Caco-2 (cell line): ENCODE measurements around the gene BRF1. TPM values are rescaled to one million over a fixed set of nuclear protein-coding genes. Genes with fewer than 3 reads are reported as not detected.

ENCODE experiments used
- BruUV-seq: library from RNA; stranded (reverse); fragments of 400-500 nt; replicated peaks from 2 replicates; lab custom pipeline; 2021; lab: Mats Ljungman, UMichigan
- CTCF ChIA-PET: fragments of 300-600 bp; sonication (Branson Sonifier 250); formaldehyde crosslinking; loops from one replicate; lab custom pipeline; 2022; ENCODE audit warnings: antibody characterized with exemption; lab: Charles Lee
- POLR2A ChIA-PET: fragments of 300-600 bp; sonication (Branson Sonifier 250); formaldehyde crosslinking; loops from one replicate; lab custom pipeline; 2022; ENCODE audit warnings: antibody characterized with exemption; lab: Charles Lee
- DNase-seq, 2 experiments: peaks; one replicate each; pipeline versions ENCODE4 v3.0.0 to v3.0.0-alpha.2; 2020 to 2022
- H3K27me3 ChIP-seq: replicated peaks from 2 replicates; pipeline ENCODE4 v1.6.0; 2011; ENCODE audit warnings: low read length; ENCODE audit not compliant: control insufficient read depth, insufficient read depth
- H3K36me3 ChIP-seq: 2 replicates; pipeline ENCODE4 v1.5.1; 2011; ENCODE audit warnings: low read length; ENCODE audit not compliant: control insufficient read depth, insufficient read depth
- H3K4me1 ChIP-seq: fragments of 250-450 bp; sonication (Bioruptor Pico); 2 replicates; pipeline ENCODE4 v1.5.1; 2020; ENCODE audit warnings: mild to moderate bottlenecking
- H3K4me3 ChIP-seq: 2 replicates; pipeline ENCODE4 v1.5.1; 2011; ENCODE audit warnings: low read depth, mild to moderate bottlenecking, control low read depth, low read length
- H3K9me3 ChIP-seq: fragments of 250-450 bp; sonication (Bioruptor Pico); 2 replicates; pipeline ENCODE4 v1.5.1; 2020; ENCODE audit warnings: mild to moderate bottlenecking, moderate library complexity
- H3K27ac Mint-ChIP-seq: one replicate; pipeline ENCODE4 v1.8.0; 2022; ENCODE audit warnings: mixed read lengths; ENCODE audit not compliant: unreplicated experiment
- H3K27me3 Mint-ChIP-seq: one replicate; pipeline ENCODE4 v1.8.0; 2022; ENCODE audit warnings: mixed read lengths; ENCODE audit not compliant: insufficient read depth, unreplicated experiment
- H3K36me3 Mint-ChIP-seq: one replicate; pipeline ENCODE4 v1.8.0; 2022; ENCODE audit warnings: mild to moderate bottlenecking, mixed read lengths; ENCODE audit not compliant: insufficient read depth, unreplicated experiment
- H3K4me1 Mint-ChIP-seq: one replicate; pipeline ENCODE4 v1.8.0; 2022; ENCODE audit warnings: low read depth, mixed read lengths; ENCODE audit not compliant: unreplicated experiment
- H3K4me3 Mint-ChIP-seq: one replicate; pipeline ENCODE4 v1.8.0; 2022; ENCODE audit warnings: mild to moderate bottlenecking, moderate library complexity, mixed read lengths; ENCODE audit not compliant: unreplicated experiment
- H3K9me3 Mint-ChIP-seq: one replicate; pipeline ENCODE4 v1.8.0; 2022; ENCODE audit warnings: mixed read lengths; ENCODE audit not compliant: unreplicated experiment
- CTCF ChIP-seq, 2 experiments: fragments of 200-600 bp in 1 of 2; IDR thresholded peaks; 1 replicate in 1 of 2; 2 replicates in 1 of 2; pipeline versions ENCODE4 v1.5.1 to v1.8.0; 2011 to 2022; ENCODE audit warnings: antibody characterized with exemption in 1 of 2, control low read depth in 1 of 2, inconsistent platforms in 1 of 2, low read depth in 1 of 2, low read length in 1 of 2, mild to moderate bottlenecking in 1 of 2, moderate library complexity in 1 of 2; ENCODE audit not compliant: insufficient read depth in 1 of 2, severe bottlenecking in 1 of 2, unreplicated experiment in 1 of 2
- intact Hi-C: fragments of 100-400 bp; cut with micrococcal nuclease; formaldehyde crosslinking; loops from one replicate; pipeline ENCODE4 v1.10.0; 2022; ENCODE audit not compliant: unreplicated experiment
- total RNA-seq: library from RNA; stranded (reverse); gene quantifications from 2 replicates; pipeline ENCODE4 v1.2.3, GENCODE V29; 2022

Gene BRF1
- total RNA-seq, 1 experiment from 2014 or later, result 43.6 TPM

GRCh38 chr14:105219043-105219612, 81.7 kb downstream of the BRF1 start:
- no peaks in the 10 kb centered on the region for H3K4me1 Mint-ChIP-seq
- BruUV-seq, result no TSS peak
- H3K9me3 Mint-ChIP-seq, result no peaks in the 10 kb centered on the region
- peaks cover 2% of the 10 kb centered on the region for H3K36me3 ChIP-seq
- peaks cover 30% of the 10 kb centered on the region for H3K36me3 Mint-ChIP-seq
- CTCF ChIA-PET, result no interaction called here
- no peak for DNase-seq
- H3K4me3 Mint-ChIP-seq, result no peak overlapping the region
- H3K4me3 ChIP-seq, result no peak overlapping the region
- POLR2A ChIA-PET, result no interaction called here
- no peaks in the 10 kb centered on the region for H3K27me3 ChIP-seq
- no peaks in the 10 kb centered on the region for H3K4me1 ChIP-seq
- no peaks in the 10 kb centered on the region for H3K27me3 Mint-ChIP-seq
- intact Hi-C loops, result no loop called here
- TF ChIP-seq CTCF (IDR thresholded peaks at IDR 0.05; ENCODE audit: insufficient read depth in 1 of 2, low read depth in 1 of 2, low read length in 1 of 2, severe bottlenecking in 1 of 2, unreplicated experiment in 1 of 2), result no peak
- no peak overlapping the region for H3K27ac Mint-ChIP-seq
- no peaks in the 10 kb centered on the region for H3K9me3 ChIP-seq

- Mint-ChIP-seq H3K27ac (no peak overlapping the region), H3K27me3 (no peaks in the 10 kb centered on the region), H3K36me3 (peaks cover 30% of the 10 kb centered on the region), H3K4me3 (no peak overlapping the region), H3K9me3 (no peaks in the 10 kb centered on the region), H3K4me1 (no peaks in the 10 kb centered on the region)
- Histone ChIP-seq H3K4me3 (no peak overlapping the region), H3K27me3 (no peaks in the 10 kb centered on the region), H3K4me1 (no peaks in the 10 kb centered on the region), H3K9me3 (no peaks in the 10 kb centered on the region), H3K36me3 (peaks cover 2% of the 10 kb centered on the region)
- ChIA-PET POLR2A (no interaction called here), CTCF (no interaction called here)
- no TSS peak for BruUV-seq
- intact Hi-C loops, result no loop called here
- DNase-seq, result no peak
- TF ChIP-seq CTCF (IDR thresholded peaks at IDR 0.05; ENCODE audit: insufficient read depth in 1 of 2, low read depth in 1 of 2, low read length in 1 of 2, severe bottlenecking in 1 of 2, unreplicated experiment in 1 of 2), result no peak
Measured at GRCh38 chr14:105218611-105219010, 82.2 kb downstream of the BRF1 start.

GRCh38 chr14:105217774-105218173, 83.0 kb downstream of the BRF1 start:
- Histone ChIP-seq H3K4me1 (no peaks in the 10 kb centered on the region), H3K4me3 (no peak overlapping the region), H3K9me3 (no peaks in the 10 kb centered on the region), H3K36me3 (peaks cover 2% of the 10 kb centered on the region), H3K27me3 (no peaks in the 10 kb centered on the region)
- intact Hi-C loops, result no loop called here
- H3K27ac Mint-ChIP-seq, result no peak overlapping the region
- H3K27me3 Mint-ChIP-seq, result no peaks in the 10 kb centered on the region
- H3K36me3 Mint-ChIP-seq, result peaks cover 30% of the 10 kb centered on the region
- TF ChIP-seq CTCF (IDR thresholded peaks at IDR 0.05; ENCODE audit: insufficient read depth in 1 of 2, low read depth in 1 of 2, low read length in 1 of 2, severe bottlenecking in 1 of 2, unreplicated experiment in 1 of 2), result no peak
- no peak for DNase-seq
- H3K4me1 Mint-ChIP-seq, result no peaks in the 10 kb centered on the region
- H3K4me3 Mint-ChIP-seq, result no peak overlapping the region
- POLR2A ChIA-PET, result no interaction called here
- no peaks in the 10 kb centered on the region for H3K9me3 Mint-ChIP-seq
- no TSS peak for BruUV-seq
- CTCF ChIA-PET, result no interaction called here
